Hematopoietic multipotent progenitor cell (in vitro differentiated cells): ENCODE results near the gene PRELID2. TPM values are rescaled to one million over a fixed set of nuclear protein-coding genes. Genes with fewer than 3 reads are reported as not detected.
"Not testable (repeated sequence)": the region's sequence is repeated elsewhere in the genome, so short reads cannot be mapped to it uniquely, and the experiment has no call there.

Experiments
- DNase-seq, 3 donors: peaks; one replicate each; pipeline ENCODE4 v3.0.0-alpha.2; 2011 to 2015; ENCODE audit warnings: low read depth in 2 of 3, low spot score in 2 of 3
- total RNA-seq: library from RNA; depleted of rRNA; stranded (reverse); fragments of >200 nt; gene quantifications from one replicate; pipeline ENCODE4 v1.2.3, GENCODE V29; 2012

PRELID2 gene
- total RNA-seq, 1 donor: 13.2 TPM

- DNase-seq: not testable (repeated sequence)
Measured at GRCh38 chr5:145798503-145798902, 36.6 kb downstream of the PRELID2 start.

- DNase-seq: no peak
Measured at GRCh38 chr5:145797336-145797735, 37.8 kb downstream of the PRELID2 start.

- no peak for DNase-seq
Measured at GRCh38 chr5:145796318-145796717, 38.8 kb downstream of the PRELID2 start.

DNA sequence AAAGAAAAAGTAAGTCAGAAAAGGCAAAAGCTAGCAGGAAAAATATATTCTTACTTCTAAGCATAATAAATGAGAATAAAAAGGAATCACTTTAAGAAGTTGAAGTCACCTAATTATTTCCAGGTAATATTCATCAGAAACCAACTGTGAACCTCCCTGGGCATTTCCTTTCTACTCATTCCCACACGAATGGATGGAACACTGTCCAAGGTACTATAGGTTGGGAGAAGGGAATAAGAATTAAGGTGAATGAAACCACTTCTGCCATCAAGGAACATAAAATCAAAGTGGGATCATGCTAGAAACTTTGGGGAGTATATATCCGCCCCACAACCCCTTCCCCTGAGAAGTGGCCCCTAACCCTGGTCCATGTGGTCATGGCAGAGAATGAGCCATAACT lies 41.6 kb downstream of the PRELID2 start:
- no peak for DNase-seq

GRCh38 chr5:145792840-145793239 lies 42.3 kb downstream of the PRELID2 start:
- DNase-seq: no peak

GRCh38 chr5:145791866-145792265 lies 43.3 kb downstream of the PRELID2 start:
- DNase-seq: no peak

GRCh38 chr5:145787996-145788395 lies 47.1 kb downstream of the PRELID2 start:
- no peak for DNase-seq

- DNase-seq: no peak
Measured at GRCh38 chr5:145787507-145787906, 47.6 kb downstream of the PRELID2 start.

- no peak for DNase-seq
Measured at GRCh38 chr5:145787001-145787400, 48.1 kb downstream of the PRELID2 start.

GRCh38 chr5:145780982-145781381 lies 54.2 kb downstream of the PRELID2 start:
- DNase-seq: no peak

DNA sequence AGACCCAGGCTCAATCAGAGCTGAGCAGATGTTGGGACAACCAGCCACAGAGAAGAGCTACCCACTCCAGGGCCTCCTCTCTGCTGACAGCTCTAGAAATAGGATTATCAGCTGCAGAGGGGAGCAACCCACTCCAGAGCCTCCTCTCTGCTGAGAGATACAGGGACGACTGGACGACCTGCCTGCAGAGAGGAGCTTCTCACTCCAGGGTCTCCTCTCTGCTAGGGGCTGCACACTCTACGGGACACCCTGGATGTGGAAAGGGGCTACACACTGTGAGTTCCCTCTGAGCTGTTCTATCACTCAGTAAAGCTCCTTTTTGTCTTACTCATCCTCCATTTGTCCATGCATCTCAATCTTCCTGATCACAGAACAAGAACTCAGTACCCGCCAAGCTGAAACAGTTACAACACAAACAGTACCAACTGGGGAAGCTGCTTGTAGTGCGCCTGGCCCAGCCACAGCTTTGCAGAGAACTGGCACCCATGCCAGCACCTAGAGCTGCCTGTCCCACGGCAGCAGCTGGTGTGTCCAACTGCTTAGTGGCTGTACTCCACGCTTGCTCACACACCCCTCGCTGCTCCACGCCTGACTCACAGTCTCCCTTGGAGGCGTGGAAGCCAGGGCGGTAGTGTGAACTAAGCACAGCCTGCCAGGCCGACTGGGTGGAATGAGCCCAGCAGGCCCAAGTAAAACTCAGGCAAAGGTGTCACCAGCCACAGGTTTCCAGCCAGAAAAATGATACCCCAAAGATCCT lies 56.8 kb downstream of the PRELID2 start:
- no peak for DNase-seq

- no peak for DNase-seq
Measured at GRCh38 chr5:145777445-145778063, 57.6 kb downstream of the PRELID2 start.

DNA sequence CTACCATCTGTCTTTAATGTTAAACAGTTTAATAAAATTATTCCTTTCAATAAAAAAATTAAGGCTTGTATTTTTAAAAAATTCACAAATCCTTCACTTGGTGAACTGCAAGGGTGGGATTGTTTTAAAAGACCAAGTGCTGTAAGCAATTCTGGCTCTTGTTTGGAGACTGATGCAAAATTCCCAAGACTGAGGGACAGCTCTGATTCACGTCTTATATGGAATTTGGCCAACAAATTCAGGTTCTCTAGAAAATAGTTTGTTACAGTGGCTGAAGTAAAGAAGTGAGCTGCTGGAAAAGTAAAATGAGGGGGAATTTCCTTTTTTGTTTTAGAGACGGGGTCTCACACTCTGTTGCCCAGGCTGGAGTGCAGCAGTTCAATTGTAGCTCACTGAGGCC lies 58.3 kb downstream of the PRELID2 start:
- no peak for DNase-seq

DNA sequence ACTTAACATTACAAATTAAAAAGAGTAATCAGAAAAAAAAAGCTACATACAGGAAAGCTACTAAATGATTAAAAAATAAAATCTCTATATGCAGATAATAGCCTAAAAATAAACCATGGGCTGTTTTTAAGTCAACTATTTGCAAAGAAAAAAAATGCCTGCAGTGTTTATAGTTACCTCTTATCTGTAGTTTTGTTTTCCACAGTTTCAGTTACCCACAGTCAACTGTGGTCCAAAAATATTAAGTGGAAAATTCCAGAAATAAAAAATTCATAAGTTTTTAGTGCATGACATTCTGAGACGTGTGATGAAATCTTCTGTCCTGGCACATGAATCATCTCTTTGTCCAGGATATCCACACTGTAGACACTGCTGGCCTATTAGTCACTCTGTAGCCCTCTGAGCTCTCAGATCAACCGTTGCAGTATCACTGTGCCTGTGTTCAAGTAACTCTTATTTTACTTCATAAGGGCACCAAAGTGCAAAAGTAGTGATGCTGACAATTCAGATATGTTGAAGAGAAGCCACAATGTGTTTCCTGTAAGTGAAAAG lies 59.2 kb downstream of the PRELID2 start:
- DNase-seq: no peak

DNA sequence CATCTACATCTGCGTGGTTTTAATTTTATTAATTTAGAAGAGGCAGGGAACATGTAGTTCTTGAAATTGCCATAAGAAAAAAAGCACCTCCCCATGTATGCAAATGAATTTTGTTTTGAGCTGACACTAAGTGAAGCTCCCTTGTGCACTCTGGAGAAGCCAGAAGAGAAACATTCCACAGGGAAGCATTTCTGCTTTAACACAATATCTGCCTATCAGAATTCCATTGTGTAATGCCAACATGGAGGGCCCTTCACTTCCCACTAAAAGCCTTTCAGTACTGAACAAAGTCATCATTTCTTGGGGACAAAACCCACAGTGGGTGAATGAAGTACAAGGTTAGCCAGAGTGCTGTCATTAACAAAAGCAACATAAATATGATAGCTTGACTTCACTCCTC lies 59.7 kb downstream of the PRELID2 start:
- no peak for DNase-seq

- no peak for DNase-seq
Measured at GRCh38 chr5:145774442-145774841, 60.7 kb downstream of the PRELID2 start.

DNA sequence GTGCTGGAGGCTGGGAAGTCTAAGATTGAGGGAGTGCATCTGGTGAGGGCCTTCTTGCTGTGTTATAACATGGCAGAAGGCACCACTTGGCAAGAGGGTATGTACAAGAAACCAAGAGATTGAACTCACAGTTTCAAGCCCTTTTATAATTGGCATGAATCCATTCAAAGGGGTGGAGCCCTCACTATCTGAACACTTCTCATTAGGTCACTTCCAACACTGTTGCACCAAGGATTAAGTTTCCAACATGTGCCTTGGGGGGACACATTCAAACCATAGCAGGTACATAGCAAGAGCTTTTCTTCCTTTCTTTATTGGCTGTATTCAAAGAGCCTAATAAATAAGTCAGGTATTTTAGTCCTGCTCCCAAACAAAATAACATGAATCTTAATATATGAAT lies 62.7 kb downstream of the PRELID2 start:
- no peak for DNase-seq

DNA sequence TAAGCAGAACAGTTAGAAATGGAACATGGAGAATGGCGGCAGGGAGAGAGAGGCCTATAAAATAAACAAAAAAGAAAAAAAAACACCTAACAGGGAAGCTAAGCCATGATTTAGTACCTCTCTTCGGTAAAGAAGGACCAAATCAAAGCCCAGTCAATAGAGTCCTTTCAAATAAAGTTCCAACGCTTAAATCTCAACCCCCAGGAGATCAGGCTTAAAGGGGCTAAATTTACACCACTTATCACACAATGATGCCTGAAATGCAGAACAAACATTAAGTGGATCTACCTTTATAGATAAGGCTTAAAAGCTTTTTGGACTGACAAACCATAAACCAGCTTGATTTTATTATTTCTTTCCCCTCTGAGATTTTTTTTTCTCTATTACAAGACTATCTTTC lies 66.3 kb downstream of the PRELID2 start:
- DNase-seq: no peak

- no peak for DNase-seq
Measured at GRCh38 chr5:145764325-145764724, 70.8 kb downstream of the PRELID2 start.

- DNase-seq: no peak
Measured at GRCh38 chr5:145762833-145763232, 72.3 kb downstream of the PRELID2 start.

DNA sequence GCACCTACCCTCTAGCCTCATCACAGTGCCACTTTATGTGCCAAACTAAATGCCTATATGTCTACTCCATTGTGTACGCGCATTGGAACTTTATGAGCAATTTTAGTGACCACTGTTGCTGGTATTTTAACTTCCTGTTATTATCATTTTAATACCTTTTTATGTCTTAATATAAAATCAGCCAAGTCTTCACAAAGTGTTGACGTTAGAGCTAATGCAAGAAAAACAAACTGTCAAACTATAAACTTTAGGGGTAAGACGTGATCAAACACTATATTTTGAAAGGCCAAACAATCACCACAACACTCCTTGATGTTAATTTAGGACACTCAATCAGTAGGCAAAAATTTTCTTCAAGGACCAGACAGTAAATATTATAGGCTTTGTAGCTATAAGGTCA lies 73.9 kb downstream of the PRELID2 start:
- no peak for DNase-seq

GRCh38 chr5:145760660-145761059 lies 74.5 kb downstream of the PRELID2 start:
- no peak for DNase-seq
